CD4-positive, CD25-positive, alpha-beta regulatory T cell (primary cell): ENCODE results near the gene GPR26. TPM values are rescaled to one million over a fixed set of nuclear protein-coding genes. Genes with fewer than 3 reads are reported as not detected.

Experiments used
- ATAC-seq, 2 donors: fragments of 150-1000 bp; cut with Tn5 transposase; one replicate each; pipeline ENCODE4 v1.10.0; 2021; ENCODE audit warnings: low read depth in 2 of 2, moderate number of reproducible peaks in 2 of 2, moderate library complexity in 1 of 2
- DNase-seq, 3 donors: peaks; one replicate each; pipeline versions ENCODE4 v3.0.0 to v3.0.0-alpha.2; 2012 to 2022; ENCODE audit warnings: mixed read lengths in 1 of 3
- H3K27ac ChIP-seq: one replicate; pipeline ENCODE4 v1.7.0; 2013; ENCODE audit warnings: mild to moderate bottlenecking, low read length; ENCODE audit not compliant: insufficient read depth, poor library complexity, severe bottlenecking
- H3K27me3 ChIP-seq: one replicate; pipeline ENCODE4 v1.7.0; 2013; ENCODE audit warnings: low read length; ENCODE audit not compliant: control insufficient read depth, insufficient read depth
- H3K36me3 ChIP-seq: one replicate; pipeline ENCODE4 v1.7.0; 2013; ENCODE audit warnings: mild to moderate bottlenecking, low read length, moderate library complexity; ENCODE audit not compliant: control insufficient read depth, insufficient read depth
- H3K4me1 ChIP-seq: 2 replicates; pipeline ENCODE4 v1.7.0; 2013; ENCODE audit warnings: mild to moderate bottlenecking, low read length; ENCODE audit not compliant: insufficient read depth, control insufficient read depth, poor library complexity, severe bottlenecking
- H3K4me3 ChIP-seq: one replicate; pipeline ENCODE4 v1.7.0; 2013; ENCODE audit warnings: low read depth, mild to moderate bottlenecking, low read length, moderate library complexity
- H3K9me3 ChIP-seq, 2 experiments: 1 replicate in 1 of 2; 2 replicates in 1 of 2; pipeline ENCODE4 v1.7.0; 2013; ENCODE audit warnings: low read length in 2 of 2, mild to moderate bottlenecking in 1 of 2, moderate library complexity in 1 of 2; ENCODE audit not compliant: control insufficient read depth in 2 of 2
- H3K27ac Mint-ChIP-seq, 3 donors: one replicate each; pipeline ENCODE4 v1.8.0; 2020 to 2022; ENCODE audit warnings: mild to moderate bottlenecking in 3 of 3, mixed read lengths in 3 of 3, moderate library complexity in 2 of 3
- H3K27me3 Mint-ChIP-seq: one replicate; pipeline ENCODE4 v1.8.0; 2022; ENCODE audit warnings: mild to moderate bottlenecking, mixed read lengths
- H3K36me3 Mint-ChIP-seq: one replicate; pipeline ENCODE4 v1.8.0; 2020; ENCODE audit warnings: mixed read lengths
- H3K4me1 Mint-ChIP-seq, 4 donors: one replicate each; pipeline ENCODE4 v1.8.0; 2020 to 2022; ENCODE audit warnings: mixed read lengths in 4 of 4, mild to moderate bottlenecking in 1 of 4
- H3K4me3 Mint-ChIP-seq, 4 donors: one replicate each; pipeline ENCODE4 v1.8.0; 2020 to 2022; ENCODE audit warnings: mild to moderate bottlenecking in 4 of 4, mixed read lengths in 4 of 4, moderate library complexity in 3 of 4
- H3K9me3 Mint-ChIP-seq, 7 donors: one replicate each; pipeline ENCODE4 v1.8.0; 2020 to 2022; ENCODE audit warnings: mixed read lengths in 7 of 7, mild to moderate bottlenecking in 3 of 7, moderate library complexity in 2 of 7
- polyA plus RNA-seq, 4 donors: library from polyadenylated mRNA; unstranded; fragments of 300-500 nt; fragmentation: Illumina TruSeq; gene quantifications; one replicate each; pipeline ENCODE4 v1.2.3, GENCODE V29; 2021
- total RNA-seq: library from RNA; stranded (reverse); gene quantifications from one replicate; pipeline ENCODE4 v1.2.3, GENCODE V29; 2022

The GPR26 gene
- total and polyA plus RNA-seq, 5 donors from 2014 or later, result not detected

- no peak overlapping the region for H3K4me3 ChIP-seq
- no peaks in the 10 kb centered on the region for H3K36me3 ChIP-seq
- no peaks in the 10 kb centered on the region for H3K9me3 Mint-ChIP-seq
- H3K27me3 Mint-ChIP-seq, result no peaks in the 10 kb centered on the region
- no peaks in the 10 kb centered on the region for H3K36me3 Mint-ChIP-seq
- no peak overlapping the region for H3K27ac Mint-ChIP-seq
- H3K27ac ChIP-seq, result no peak overlapping the region
- H3K9me3 ChIP-seq, result no peaks in the 10 kb centered on the region
- ATAC-seq (no peak), DNase-seq (no peak)
- H3K4me3 Mint-ChIP-seq, result no peak overlapping the region
- no peaks in the 10 kb centered on the region for H3K27me3 ChIP-seq
- no peaks in the 10 kb centered on the region for H3K4me1 Mint-ChIP-seq
- no peaks in the 10 kb centered on the region for H3K4me1 ChIP-seq
These were observed 16.5 kb upstream of the GPR26 start for GRCh38 chr10:123649676-123650075.

DNA sequence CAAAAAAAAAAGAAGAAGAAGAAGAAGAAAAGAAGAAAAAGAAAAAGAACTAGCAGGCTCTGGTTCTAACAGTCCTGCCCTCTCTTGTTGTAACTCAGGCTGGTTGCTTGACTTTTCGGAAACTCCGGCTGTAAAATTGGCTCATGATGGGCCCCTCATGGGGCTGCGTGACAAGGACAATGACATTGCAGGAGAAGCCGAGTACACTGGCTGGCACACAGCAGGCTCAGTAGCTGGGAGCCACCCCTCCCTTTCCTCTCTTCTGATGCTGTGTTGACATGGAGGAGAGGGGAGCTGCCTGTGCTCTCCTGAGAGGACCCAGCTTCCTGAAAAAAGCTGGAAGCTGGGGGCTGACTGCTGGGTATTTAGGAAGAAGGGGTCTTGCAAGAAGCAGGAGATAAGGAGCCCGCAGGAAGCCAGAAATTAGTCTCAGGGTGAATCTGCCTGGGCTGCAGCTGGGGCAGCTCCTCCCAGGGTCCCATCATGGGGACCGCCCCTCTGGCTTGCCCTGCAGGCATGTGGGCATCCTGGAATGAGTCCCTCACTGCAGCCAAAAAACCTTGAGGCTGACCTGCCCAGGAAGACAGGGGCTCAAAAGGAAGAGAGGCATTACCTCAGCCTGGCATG is 14.6 kb upstream of the GPR26 start:
- ATAC-seq (no peak), DNase-seq (no peak)
- H3K4me3 Mint-ChIP-seq, result no peak overlapping the region
- H3K9me3 Mint-ChIP-seq, result no peaks in the 10 kb centered on the region
- no peaks in the 10 kb centered on the region for H3K4me1 Mint-ChIP-seq
- Histone ChIP-seq H3K4me3 (no peak overlapping the region), H3K4me1 (no peaks in the 10 kb centered on the region), H3K9me3 (no peaks in the 10 kb centered on the region), H3K27me3 (no peaks in the 10 kb centered on the region), H3K27ac (no peak overlapping the region), H3K36me3 (no peaks in the 10 kb centered on the region)
- H3K27ac Mint-ChIP-seq, result no peak overlapping the region
- H3K36me3 Mint-ChIP-seq, result no peaks in the 10 kb centered on the region
- H3K27me3 Mint-ChIP-seq, result no peaks in the 10 kb centered on the region

- Mint-ChIP-seq H3K27me3 (no peaks in the 10 kb centered on the region), H3K9me3 (peaks cover 0 to 4% (median 0%) of the 10 kb centered on the region in 7 donors), H3K4me3 (no peak overlapping the region), H3K4me1 (no peaks in the 10 kb centered on the region), H3K36me3 (no peaks in the 10 kb centered on the region), H3K27ac (no peak overlapping the region)
- no peak for ATAC-seq
- no peaks in the 10 kb centered on the region for H3K4me1 ChIP-seq
- no peaks in the 10 kb centered on the region for H3K36me3 ChIP-seq
- H3K4me3 ChIP-seq, result no peak overlapping the region
- no peaks in the 10 kb centered on the region for H3K9me3 ChIP-seq
- no peak overlapping the region for H3K27ac ChIP-seq
- DNase-seq, result no peak
- no peaks in the 10 kb centered on the region for H3K27me3 ChIP-seq
These were observed 10.4 kb upstream of the GPR26 start for GRCh38 chr10:123655751-123656150.

DNA sequence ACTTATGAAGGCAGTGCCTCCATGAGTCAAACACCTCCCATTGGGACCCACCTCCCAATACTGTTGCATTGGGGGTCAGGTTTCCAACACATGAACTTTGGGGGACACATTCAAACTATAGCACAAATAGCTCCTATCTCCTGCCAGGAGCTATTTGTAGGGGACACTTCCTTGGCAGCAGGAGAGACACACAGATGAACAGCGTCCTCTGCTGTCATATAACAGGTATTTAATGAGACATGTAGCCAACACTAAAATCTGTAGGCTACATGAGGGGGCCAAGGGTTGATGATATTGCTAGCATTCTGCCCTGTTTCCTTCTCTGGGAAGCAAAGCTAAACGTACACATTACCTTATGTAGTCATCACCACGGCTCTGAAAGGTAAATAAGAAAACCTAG is 2.6 kb upstream of the GPR26 start:
- Mint-ChIP-seq H3K36me3 (no peaks in the 10 kb centered on the region), H3K4me1 (no peaks in the 10 kb centered on the region), H3K27me3 (peaks cover 19% of the 10 kb centered on the region), H3K27ac (no peak overlapping the region), H3K4me3 (no peak overlapping the region), H3K9me3 (peaks cover 0 to 5% (median 0%) of the 10 kb centered on the region in 7 donors)
- Histone ChIP-seq H3K36me3 (no peaks in the 10 kb centered on the region), H3K9me3 (no peaks in the 10 kb centered on the region), H3K27me3 (no peaks in the 10 kb centered on the region), H3K27ac (no peak overlapping the region), H3K4me1 (no peaks in the 10 kb centered on the region), H3K4me3 (no peak overlapping the region)
- DNase-seq (no peak), ATAC-seq (no peak)

DNA sequence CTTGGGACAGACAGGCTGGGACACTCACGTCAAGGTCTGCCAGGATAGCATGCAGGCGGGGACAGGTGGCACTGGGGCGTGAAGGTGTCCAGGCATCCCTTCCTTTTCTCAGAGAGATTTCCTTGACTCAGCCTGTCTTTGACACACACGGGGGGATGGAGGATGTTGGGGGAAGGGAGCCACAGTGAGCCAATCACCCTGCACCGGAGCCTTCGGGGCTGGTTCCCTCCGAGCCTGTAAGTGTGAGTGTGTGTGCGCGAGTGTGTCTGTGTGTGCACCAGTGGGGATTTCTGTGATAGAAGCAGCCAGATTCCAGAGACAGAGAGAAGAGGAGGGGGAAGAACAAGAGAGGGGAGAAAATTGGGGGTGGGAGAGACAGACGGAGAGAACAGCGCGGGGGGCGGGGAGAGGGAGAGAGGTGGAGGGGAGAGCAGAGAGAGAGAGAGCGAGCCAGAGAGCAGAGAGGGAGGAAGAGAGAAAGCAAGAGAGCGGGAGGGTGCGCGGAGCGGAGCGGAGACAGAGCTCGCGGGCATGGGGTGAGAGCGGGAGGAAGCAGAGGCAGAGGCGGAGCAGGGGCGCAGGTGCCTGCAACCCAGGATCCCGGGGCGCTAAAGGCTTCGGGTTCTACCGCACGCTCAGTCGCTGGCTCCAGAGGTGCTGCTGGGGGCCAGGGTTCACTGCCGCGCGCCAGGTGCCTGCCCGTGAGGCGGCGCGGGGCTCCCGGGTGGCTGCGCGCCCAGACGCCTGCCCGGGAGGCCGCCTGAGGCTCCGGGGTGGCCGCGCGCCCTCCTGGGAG is 466 bp upstream of the GPR26 start:
- no peak overlapping the region for H3K4me3 Mint-ChIP-seq
- H3K4me1 Mint-ChIP-seq, result no peaks in the 10 kb centered on the region
- DNase-seq (no peak), ATAC-seq (no peak)
- H3K9me3 Mint-ChIP-seq, result peaks cover 0 to 5% (median 0%) of the 10 kb centered on the region in 7 donors
- H3K27me3 ChIP-seq, result no peaks in the 10 kb centered on the region
- H3K9me3 ChIP-seq, result no peaks in the 10 kb centered on the region
- H3K27ac ChIP-seq, result no peak overlapping the region
- H3K4me3 ChIP-seq, result no peak overlapping the region
- peaks cover 19% of the 10 kb centered on the region for H3K27me3 Mint-ChIP-seq
- no peaks in the 10 kb centered on the region for H3K36me3 ChIP-seq
- no peaks in the 10 kb centered on the region for H3K36me3 Mint-ChIP-seq
- no peaks in the 10 kb centered on the region for H3K4me1 ChIP-seq
- H3K27ac Mint-ChIP-seq, result no peak overlapping the region

DNA sequence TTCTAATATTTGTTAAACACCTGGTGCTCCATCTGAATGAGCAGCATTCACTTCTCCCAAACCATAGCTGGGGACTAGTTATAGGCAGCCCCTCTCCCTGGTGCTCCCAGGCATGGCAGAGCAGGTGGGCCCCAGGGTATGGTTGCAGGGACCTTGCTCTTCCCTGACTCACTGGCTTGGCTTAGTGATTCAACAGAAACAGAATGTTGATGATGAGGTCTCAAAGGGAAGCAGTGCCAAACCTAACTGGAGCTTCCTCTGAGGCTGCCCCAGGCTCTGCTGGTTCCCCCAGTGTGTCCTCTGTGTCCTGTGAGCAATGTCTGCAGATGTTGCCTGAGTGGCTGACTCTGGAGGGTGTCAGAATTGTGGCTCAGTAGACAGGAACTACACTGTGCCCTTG is 3.7 kb downstream of the GPR26 start:
- no peaks in the 10 kb centered on the region for H3K27me3 ChIP-seq
- no peak for DNase-seq
- no peaks in the 10 kb centered on the region for H3K9me3 ChIP-seq
- Mint-ChIP-seq H3K4me1 (no peaks in the 10 kb centered on the region), H3K4me3 (no peak overlapping the region), H3K36me3 (no peaks in the 10 kb centered on the region), H3K27me3 (peaks cover 14% of the 10 kb centered on the region), H3K9me3 (peaks cover 0 to 2% (median 0%) of the 10 kb centered on the region in 7 donors), H3K27ac (no peak overlapping the region)
- ATAC-seq, result no peak
- no peaks in the 10 kb centered on the region for H3K4me1 ChIP-seq
- no peak overlapping the region for H3K27ac ChIP-seq
- H3K36me3 ChIP-seq, result no peaks in the 10 kb centered on the region
- no peak overlapping the region for H3K4me3 ChIP-seq

DNA sequence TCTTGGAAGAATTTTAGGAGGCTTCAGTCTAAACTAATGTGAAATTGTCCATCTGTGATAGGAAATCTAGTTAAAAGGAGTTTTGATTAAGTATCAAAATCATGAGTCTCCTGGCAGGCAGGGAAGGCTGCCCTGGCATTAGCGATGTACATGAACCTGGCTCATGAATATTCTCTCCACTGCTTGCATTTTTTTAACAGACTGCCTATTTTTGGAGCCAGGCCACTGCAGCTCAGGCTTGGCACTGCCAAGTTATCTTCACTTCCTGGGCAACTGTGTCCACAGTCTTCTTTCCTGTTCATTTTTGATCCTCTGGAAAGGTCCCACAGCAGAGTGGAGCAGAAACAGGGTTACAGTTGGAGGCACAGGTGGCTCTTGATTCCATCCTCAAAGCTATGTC is 7.0 kb downstream of the GPR26 start:
- H3K4me1 Mint-ChIP-seq, result no peaks in the 10 kb centered on the region
- no peaks in the 10 kb centered on the region for H3K36me3 Mint-ChIP-seq

GRCh38 chr10:123674741-123675140 is 8.6 kb downstream of the GPR26 start:
- H3K27me3 Mint-ChIP-seq, result no peaks in the 10 kb centered on the region
- Histone ChIP-seq H3K36me3 (no peaks in the 10 kb centered on the region), H3K27ac (no peak overlapping the region), H3K27me3 (no peaks in the 10 kb centered on the region), H3K4me3 (no peak overlapping the region), H3K4me1 (no peaks in the 10 kb centered on the region), H3K9me3 (no peaks in the 10 kb centered on the region)
- no peak overlapping the region for H3K4me3 Mint-ChIP-seq
- H3K36me3 Mint-ChIP-seq, result no peaks in the 10 kb centered on the region
- no peak overlapping the region for H3K27ac Mint-ChIP-seq
- H3K4me1 Mint-ChIP-seq, result no peaks in the 10 kb centered on the region
- DNase-seq (no peak), ATAC-seq (no peak)
- H3K9me3 Mint-ChIP-seq, result peaks cover 0 to 2% (median 0%) of the 10 kb centered on the region in 7 donors

More for the DNA sequence above, 7.0 kb downstream of the GPR26 start:
- H3K4me1 ChIP-seq, result no peaks in the 10 kb centered on the region
- no peaks in the 10 kb centered on the region for H3K36me3 ChIP-seq
- H3K4me3 ChIP-seq, result no peak overlapping the region
- Mint-ChIP-seq H3K27ac (no peak overlapping the region), H3K27me3 (no peaks in the 10 kb centered on the region), H3K9me3 (peaks cover 0 to 2% (median 0%) of the 10 kb centered on the region in 7 donors), H3K4me3 (no peak overlapping the region)
- no peaks in the 10 kb centered on the region for H3K27me3 ChIP-seq
- DNase-seq (no peak), ATAC-seq (no peak)
- H3K9me3 ChIP-seq, result no peaks in the 10 kb centered on the region
- H3K27ac ChIP-seq, result no peak overlapping the region
